NCI-H2107 treated with DMSO at 0.1 percent for 48 hours (cell line): ENCODE results near the gene DST.

Source experiments
- DNase-seq: peaks from one replicate; lab custom pipeline; 2025; ENCODE audit not compliant: unreplicated experiment; lab: John Stamatoyannopoulos, UW

DST gene

DNA sequence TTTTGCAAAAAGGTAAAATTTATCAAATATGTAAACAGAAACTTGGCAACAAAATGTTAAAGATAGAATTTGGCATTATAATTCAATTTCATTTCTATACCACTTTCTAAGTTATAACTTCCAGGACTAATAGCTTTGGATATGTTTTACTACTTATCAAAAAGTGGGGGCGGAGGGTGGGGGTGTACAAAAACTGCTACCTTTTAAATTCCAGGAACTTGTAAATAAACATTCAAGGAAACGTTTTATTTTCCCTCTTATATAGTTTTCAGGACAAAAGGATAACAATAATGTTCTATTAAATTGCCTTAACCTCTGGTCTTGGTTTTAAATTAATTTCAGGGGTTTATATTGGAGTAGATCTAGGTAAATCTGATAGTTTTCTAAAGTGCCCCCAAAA is 103.8 kb downstream of the DST start:
- no peak for DNase-seq

DNA sequence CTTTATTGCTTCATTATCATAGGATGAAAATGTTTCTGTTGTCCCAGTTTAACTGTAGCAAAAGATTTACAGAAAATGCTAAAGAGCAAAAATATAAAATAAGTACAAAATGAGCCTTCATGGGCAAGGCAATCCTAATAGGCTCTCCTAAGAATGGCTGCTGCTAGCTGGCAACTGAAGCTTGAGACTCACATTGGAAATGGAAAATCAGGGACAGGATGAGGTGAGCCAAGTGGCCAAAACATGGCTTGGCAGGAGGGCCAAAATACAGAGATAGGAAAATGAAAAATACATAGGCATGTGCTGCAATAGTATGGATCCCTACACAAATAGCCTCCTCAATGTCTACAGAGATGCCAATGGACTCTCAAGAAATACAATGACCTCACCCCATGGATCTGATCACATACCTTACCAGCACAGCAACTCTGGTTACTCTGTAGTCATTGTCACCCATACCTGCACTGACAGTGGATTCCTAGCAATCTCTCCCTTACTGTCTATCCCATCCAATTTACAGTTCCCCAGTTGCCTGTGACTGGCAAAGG is 105.4 kb downstream of the DST start:
- DNase-seq: no peak

- no peak for DNase-seq
Observed at GRCh38 chr6:56536536-56536935, 106.2 kb downstream of the DST start.

- no peak for DNase-seq
Observed at GRCh38 chr6:56535626-56536025, 107.1 kb downstream of the DST start.

- no peak for DNase-seq
Observed at GRCh38 chr6:56534680-56535419, 107.8 kb downstream of the DST start.

DNA sequence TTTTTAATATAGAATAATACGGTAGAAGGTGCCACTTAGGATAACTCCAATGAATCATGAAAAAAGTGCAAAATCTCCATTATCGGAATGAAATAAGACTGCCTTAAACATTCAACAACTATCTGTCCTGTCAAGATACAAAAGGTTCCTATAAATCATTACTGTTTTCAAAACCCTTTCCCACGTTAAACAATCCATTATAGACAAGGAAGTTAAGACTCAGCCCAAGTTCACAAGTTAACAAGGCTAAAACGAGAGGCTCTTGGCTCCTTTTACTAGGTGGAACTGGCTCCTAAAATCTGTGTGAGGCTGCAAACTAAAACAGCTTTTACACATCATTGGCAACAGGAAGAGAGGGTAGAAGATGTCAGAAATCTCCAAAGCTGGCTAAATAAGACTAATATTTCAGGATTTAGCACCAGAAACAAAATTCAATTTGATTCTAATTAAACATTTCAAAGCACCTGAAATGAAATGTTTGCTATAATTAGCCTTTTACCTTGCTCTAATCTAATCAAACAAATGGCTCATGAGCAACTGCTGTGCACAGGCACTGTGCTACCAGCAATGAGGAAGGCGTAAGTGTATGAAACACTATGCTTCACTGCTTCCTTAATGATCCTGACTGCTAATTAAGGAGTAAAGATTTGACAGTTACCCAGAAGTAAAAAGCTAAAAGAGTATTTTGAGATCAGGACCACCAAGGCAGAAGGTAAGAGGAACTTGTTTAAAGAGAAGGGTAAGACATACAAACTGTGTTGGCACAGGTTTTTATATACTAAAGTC is 109.7 kb downstream of the DST start:
- DNase-seq: no peak

DNA sequence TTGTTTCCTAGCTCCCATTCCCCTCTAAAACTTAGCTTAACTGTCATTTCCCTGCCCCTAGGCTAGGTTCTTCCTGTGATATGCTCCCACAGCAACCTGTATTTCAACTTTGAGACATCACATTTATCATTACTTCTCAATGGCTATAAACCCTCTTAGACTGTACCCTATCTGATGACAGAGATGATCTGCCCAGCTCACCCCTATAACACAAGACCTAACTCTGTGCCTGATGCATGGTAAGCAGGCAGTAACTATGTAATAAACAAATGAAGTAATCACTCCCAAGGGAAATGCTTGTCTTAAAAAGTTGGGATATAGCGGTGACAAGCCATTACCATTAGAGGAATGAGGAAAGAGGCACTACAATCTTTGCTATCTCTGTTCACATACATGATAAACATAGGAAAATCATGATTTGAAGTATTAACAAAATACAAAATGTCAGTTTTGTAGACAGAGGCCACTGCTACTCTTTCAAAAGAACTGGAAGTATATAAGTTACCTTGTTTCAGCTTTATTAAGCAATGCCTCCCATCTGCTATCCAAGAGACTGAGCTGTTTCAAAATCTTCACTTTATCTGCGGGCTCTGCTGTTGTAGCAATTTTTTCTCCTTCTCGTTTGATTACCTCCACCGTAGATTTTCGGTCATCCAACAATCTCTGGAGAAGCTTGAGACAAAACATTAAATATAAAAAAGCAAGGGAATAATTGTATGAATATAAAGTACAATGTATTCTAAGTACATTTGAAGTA is 110.7 kb downstream of the DST start:
- DNase-seq: no peak

DNA sequence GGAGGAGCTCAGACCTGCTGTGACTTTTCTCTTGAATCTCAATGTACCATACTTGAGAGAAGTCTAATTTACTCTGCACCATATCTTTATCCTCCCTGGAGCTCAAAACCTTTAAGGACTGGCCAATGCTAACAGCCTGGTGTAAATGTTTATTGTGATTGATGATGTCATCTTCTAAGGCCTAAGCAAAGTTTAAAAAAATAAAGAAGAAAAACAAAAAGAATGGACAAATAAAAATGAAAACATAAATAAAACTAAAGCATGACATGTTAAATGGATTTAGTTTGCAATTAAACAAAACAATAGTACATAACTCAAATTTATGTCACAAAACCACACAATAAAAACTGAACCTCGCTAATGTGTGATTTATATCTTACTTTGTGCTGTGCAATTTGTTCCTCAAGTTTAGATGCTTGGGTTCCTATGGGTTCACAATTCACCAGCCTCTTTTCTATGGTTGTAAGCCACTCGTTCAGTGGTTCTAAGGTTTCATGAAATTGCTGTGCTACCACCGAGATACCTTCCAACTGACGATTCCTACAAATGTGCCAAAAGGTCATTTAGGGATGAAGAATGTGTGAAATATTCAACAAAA is 113.0 kb downstream of the DST start:
- no peak for DNase-seq

GRCh38 chr6:56528412-56528841 is 114.3 kb downstream of the DST start:
- no peak for DNase-seq

- DNase-seq: no peak
Observed at GRCh38 chr6:56527934-56528333, 114.8 kb downstream of the DST start.

GRCh38 chr6:56526860-56527544 is 115.7 kb downstream of the DST start:
- no peak for DNase-seq

DNA sequence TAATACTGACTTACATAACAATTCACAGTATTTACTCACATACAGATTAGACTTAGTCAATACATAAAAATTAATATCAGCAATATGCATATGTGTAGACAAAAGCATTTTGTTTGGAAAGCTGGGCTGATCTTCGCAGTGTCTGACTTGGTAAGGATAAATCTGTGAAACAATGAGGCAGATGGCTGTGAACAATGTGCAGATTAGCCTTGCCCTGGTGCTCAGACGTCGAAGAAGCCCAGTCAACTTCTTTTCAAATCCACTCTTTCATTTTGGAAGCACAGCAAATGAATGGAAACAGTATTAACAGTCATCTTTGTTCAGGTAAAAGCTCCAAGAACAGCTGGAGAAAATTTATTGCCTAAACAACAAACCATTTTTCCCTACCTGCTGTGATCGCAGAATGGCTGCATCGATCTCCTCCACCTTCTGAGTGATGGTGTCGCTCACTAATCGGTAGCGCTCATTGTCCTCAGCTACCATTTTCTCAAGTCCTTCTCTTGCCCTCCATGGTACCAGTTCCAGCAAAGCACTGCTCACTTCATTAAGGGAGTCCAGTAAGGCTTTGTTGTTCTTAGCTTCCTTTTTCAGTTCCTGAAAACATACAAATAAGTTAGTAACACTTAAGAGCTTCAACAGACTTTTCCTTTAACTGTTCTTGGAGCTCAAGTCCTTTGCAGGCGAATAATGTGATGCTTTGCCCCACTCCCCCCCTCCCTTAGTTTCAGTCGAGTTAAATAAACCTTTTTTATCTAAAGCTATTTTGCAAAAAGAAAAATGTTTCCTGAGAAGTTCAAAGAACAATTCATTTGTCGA is 116.5 kb downstream of the DST start:
- peak; percentile 75 for DNase-seq

- no peak for DNase-seq
Observed at GRCh38 chr6:56524891-56525703, 117.6 kb downstream of the DST start.

DNA sequence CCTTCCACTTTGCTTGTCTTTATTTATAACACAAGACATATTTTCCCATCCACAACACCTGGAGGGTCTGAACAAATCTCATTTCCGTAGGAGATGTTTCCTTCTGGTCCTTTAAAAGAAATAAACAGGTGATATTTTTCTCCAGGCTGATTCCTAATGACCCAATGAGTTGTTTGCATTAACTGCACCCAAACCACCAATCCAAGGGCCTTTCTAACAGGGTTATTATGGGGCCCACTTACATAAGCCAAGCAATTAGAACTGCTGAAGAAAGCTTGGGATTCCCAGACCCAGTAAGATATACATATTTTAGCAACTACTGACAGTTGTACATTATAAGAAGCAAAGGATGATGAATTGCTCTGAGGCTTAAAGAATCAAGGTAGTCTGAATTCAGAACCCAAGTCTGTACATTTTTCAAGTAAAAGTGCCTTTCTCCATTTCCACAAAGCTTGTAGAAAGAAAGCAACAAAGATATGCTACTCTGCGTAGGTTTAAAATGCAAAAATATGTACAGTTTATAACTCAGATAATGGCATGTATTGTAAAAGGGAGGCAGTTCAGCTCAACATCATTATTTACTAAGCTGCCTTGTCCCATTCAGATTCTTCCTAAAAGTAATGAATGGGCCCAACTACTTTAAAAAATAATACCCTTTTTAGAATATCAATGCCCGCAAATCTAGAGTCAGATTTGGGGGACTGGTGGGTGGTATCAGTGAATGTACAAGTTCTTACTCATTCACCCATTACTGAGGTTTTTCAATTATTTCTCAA is 120.0 kb downstream of the DST start:
- DNase-seq: no peak

DNA sequence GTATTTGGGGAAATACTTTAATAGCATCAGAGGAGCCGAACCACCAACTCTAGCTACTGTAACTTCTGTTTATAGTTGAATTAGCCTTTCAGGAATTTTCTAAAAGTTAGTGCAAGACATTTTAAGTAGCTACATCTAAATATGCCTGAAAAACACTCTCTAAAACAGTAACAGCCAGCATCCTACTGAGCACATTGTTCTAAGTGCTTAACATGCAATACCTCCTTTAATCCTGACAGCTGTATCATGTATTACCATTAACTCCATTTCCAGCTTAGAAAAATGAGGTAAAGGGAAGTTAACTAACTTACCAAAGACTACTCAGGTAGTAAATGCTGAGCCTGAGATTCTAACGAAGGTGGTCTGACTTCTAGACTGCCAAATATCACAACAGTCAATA is 120.7 kb downstream of the DST start:
- no peak for DNase-seq

- no peak for DNase-seq
Observed at GRCh38 chr6:56521454-56521853, 121.2 kb downstream of the DST start.

- DNase-seq: no peak
Observed at GRCh38 chr6:56520218-56520617, 122.5 kb downstream of the DST start.
